HG03039 (cell line): Measurements from ENCODE around the gene ETAA1.
A peak's percentile ranks its signal among the peaks of the same experiment; 100 is the strongest.

ENCODE experiments used
- ATAC-seq: cut with Tn5 transposase; IDR thresholded peaks from one replicate; pipeline ENCODE4 v1.9.1; 2021; ENCODE audit warnings: mild to moderate bottlenecking, moderate library complexity; ENCODE audit not compliant: unreplicated experiment

The ETAA1 gene

GRCh38 chr2:67397143-67397986, at the start of gene ETAA1:
Gene ETAA1 (plus strand): TSS chr2:67397333. CDS start chr2:67397449, 116 bp downstream.
- ATAC-seq: peak; percentile 100

GRCh38 chr2:67366832-67367412, 30.2 kb upstream of the ETAA1 start:
- no peak for ATAC-seq

GRCh38 chr2:67374481-67374880, 22.7 kb upstream of the ETAA1 start:
- no peak for ATAC-seq

- ATAC-seq: no peak
Measured at GRCh38 chr2:67374949-67375348, 22.2 kb upstream of the ETAA1 start.

- ATAC-seq: no peak
Measured at GRCh38 chr2:67378555-67378954, 18.6 kb upstream of the ETAA1 start.

GRCh38 chr2:67379048-67379447, 18.1 kb upstream of the ETAA1 start:
- ATAC-seq: no peak

GRCh38 chr2:67384123-67384822, 12.9 kb upstream of the ETAA1 start:
- no peak for ATAC-seq

- ATAC-seq: no peak
Measured at GRCh38 chr2:67388680-67389079, 8.5 kb upstream of the ETAA1 start.

GRCh38 chr2:67389286-67389685, 7.8 kb upstream of the ETAA1 start:
- ATAC-seq: no peak

GRCh38 chr2:67389788-67390187, 7.3 kb upstream of the ETAA1 start:
- ATAC-seq: no peak

- ATAC-seq: no peak
Measured at GRCh38 chr2:67393237-67393636, 3.9 kb upstream of the ETAA1 start.

GRCh38 chr2:67394734-67395133, 2.4 kb upstream of the ETAA1 start:
- no peak for ATAC-seq

- no peak for ATAC-seq
Measured at GRCh38 chr2:67399144-67399543, 2.0 kb downstream of the ETAA1 start.

GRCh38 chr2:67399831-67400489, 2.8 kb downstream of the ETAA1 start:
- ATAC-seq: no peak

GRCh38 chr2:67400560-67401485, 3.7 kb downstream of the ETAA1 start:
- no peak for ATAC-seq

GRCh38 chr2:67408346-67408745, 11.2 kb downstream of the ETAA1 start:
- no peak for ATAC-seq

- ATAC-seq: no peak
Measured at GRCh38 chr2:67412424-67412823, 15.3 kb downstream of the ETAA1 start.

GRCh38 chr2:67414867-67415266, 17.7 kb downstream of the ETAA1 start:
- ATAC-seq: no peak

GRCh38 chr2:67416136-67416535, 19.0 kb downstream of the ETAA1 start:
- ATAC-seq: no peak

- no peak for ATAC-seq
Measured at GRCh38 chr2:67423489-67423888, 26.4 kb downstream of the ETAA1 start.
